ENCODE results near the gene ARHGDIB. TPM values are rescaled to one million over a fixed set of nuclear protein-coding genes. Genes with fewer than 3 reads are reported as not detected.

The ARHGDIB gene
- total RNA-seq, 1 experiment from 2014 or later = 7.7 TPM

DNA sequence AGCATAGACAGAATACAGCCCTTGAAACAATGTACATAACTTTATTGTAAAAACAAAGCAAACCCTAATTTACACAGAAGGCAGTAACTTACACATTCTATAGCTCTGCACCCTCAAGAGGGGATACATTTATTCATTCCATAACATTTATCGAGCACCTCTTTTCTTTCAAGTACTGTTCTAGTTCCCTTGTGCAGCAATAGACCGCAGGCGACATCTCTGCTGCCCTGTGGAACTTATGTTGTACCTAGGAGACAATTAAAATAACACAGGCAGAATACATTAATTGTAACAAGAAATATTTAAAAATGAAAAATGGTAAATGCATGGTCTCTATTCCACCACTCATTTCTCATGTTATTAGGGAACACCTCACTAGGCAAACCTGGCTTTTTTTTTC, 1.4 kb upstream of the ARHGDIB start:
- Mint-ChIP-seq H3K36me3 (ENCODE audit: insufficient read depth, unreplicated experiment) (no peaks in the 10 kb centered on the region), H3K9me3 (ENCODE audit: unreplicated experiment) (no peaks in the 10 kb centered on the region), H3K4me3 (ENCODE audit: unreplicated experiment) (no peak overlapping the region), H3K4me1 (ENCODE audit: insufficient read depth, unreplicated experiment) (peaks cover 12% of the 10 kb centered on the region), H3K27ac (ENCODE audit: low read depth, unreplicated experiment) (no peak overlapping the region), H3K27me3 (ENCODE audit: insufficient read depth, unreplicated experiment) (no peaks in the 10 kb centered on the region)
- DNase-seq (ENCODE audit: unreplicated experiment) = no peak
- POLR2A ChIA-PET = interaction anchor here (0.7 kb wide), 1 partner anchor 16 kb away, joined by 3 read pairs; no protein-coding TSS in a partner anchor
- no TSS peak for BruUV-seq (replicated peaks)
- TF ChIP-seq, protein P1, sequence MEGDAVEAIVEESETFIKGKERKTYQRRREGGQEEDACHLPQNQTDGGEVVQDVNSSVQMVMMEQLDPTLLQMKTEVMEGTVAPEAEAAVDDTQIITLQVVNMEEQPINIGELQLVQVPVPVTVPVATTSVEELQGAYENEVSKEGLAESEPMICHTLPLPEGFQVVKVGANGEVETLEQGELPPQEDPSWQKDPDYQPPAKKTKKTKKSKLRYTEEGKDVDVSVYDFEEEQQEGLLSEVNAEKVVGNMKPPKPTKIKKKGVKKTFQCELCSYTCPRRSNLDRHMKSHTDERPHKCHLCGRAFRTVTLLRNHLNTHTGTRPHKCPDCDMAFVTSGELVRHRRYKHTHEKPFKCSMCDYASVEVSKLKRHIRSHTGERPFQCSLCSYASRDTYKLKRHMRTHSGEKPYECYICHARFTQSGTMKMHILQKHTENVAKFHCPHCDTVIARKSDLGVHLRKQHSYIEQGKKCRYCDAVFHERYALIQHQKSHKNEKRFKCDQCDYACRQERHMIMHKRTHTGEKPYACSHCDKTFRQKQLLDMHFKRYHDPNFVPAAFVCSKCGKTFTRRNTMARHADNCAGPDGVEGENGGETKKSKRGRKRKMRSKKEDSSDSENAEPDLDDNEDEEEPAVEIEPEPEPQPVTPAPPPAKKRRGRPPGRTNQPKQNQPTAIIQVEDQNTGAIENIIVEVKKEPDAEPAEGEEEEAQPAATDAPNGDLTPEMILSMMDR (IDR thresholded peaks at IDR 0.05; ENCODE audit: unreplicated experiment) = no peak
- CTCF ChIA-PET = interaction anchor here (0.7 kb wide), 1 partner anchor 259 kb away, joined by 3 read pairs; no protein-coding TSS in a partner anchor
- intact Hi-C loops (cut with micrococcal nuclease) = no loop called here

DNA sequence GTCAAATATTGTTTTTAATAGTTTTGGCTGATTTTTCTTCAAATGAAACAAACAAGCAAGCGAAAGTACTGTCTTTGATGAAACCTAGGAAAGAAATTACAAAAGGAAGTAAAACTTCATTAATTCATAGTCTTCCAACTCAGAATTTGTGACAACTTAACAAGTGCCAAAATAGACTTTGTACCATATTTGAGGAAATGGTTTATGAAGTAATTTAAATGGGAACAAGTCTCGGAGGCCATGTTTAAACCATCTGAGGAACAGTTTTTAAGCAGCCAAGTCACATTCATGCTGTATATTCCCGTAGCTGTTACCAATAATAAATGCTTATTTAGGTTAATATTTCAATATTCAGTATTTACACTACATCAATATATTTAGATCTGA, 745 bp upstream of the ARHGDIB start:
- no TSS peak for BruUV-seq (replicated peaks)
- no peaks in the 10 kb centered on the region for H3K36me3 Mint-ChIP-seq (ENCODE audit: insufficient read depth, unreplicated experiment)
- ChIA-PET CTCF (interaction anchor here (0.5 kb wide), 1 partner anchor 14 kb away, joined by 4 read pairs; no protein-coding TSS in a partner anchor), POLR2A (interaction anchor here (0.8 to 1.0 kb wide), 3 partner anchors 12 to 158 kb away, joined by 3 read pairs; partner anchors contain the start of gene C12orf60)
- no peaks in the 10 kb centered on the region for H3K9me3 Mint-ChIP-seq (ENCODE audit: unreplicated experiment)
- H3K27me3 Mint-ChIP-seq (ENCODE audit: insufficient read depth, unreplicated experiment) = no peaks in the 10 kb centered on the region
- no peak for DNase-seq (ENCODE audit: unreplicated experiment)
- TF ChIP-seq, protein P1 (IDR thresholded peaks at IDR 0.05; ENCODE audit: unreplicated experiment) = no peak
- H3K27ac Mint-ChIP-seq (ENCODE audit: low read depth, unreplicated experiment) = no peak overlapping the region
- intact Hi-C loops (cut with micrococcal nuclease) = no loop called here
- H3K4me3 Mint-ChIP-seq (ENCODE audit: unreplicated experiment) = no peak overlapping the region
- H3K4me1 Mint-ChIP-seq (ENCODE audit: insufficient read depth, unreplicated experiment) = peaks cover 17% of the 10 kb centered on the region

DNA sequence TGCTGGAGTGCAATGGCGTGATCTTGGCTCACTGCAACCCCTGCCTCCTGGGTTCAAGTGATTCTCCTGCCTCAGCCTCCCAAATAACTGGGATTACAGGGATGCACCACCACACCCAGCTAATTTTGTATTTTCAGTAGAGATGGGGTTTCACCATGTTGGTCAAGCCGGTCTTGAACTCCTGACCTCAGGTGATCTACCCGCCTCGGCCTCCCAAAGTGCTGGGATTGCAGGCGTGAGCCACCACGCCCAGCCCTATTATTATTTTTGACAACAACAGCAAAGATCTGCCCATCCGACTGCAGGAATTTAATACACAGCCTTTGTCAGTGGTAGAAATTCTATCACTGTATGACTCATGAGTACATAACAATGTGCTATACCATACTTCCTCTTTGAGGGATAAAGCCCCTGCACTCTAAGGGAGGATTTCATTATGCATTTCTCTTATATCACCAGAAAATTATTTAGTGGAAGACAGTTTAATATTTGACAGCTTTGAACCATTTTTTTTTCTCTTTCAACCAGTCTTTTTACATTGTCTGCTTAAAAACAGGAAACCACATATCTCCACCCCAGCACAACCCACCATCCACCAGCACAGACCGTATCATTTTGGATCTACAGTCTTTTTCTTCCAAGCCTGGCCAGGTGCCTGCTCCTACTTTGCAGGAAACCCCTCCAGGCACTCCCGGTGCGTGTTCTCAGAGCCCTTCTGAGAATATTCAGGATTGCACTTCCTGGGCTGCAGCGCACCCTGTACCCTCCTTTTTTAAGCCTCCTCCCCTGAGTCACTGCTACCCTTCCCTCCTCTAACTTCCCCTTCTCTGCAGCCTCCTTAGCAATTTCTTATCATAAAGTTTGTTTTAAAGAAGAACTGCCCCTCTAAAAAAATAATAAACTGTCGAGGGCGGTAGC, 594 bp downstream of the ARHGDIB start:
- POLR2A ChIA-PET = interaction anchor here (0.8 kb wide), 1 partner anchor 58 kb away, joined by 4 read pairs; no protein-coding TSS in a partner anchor
- Mint-ChIP-seq H3K4me1 (ENCODE audit: insufficient read depth, unreplicated experiment) (peaks cover 17% of the 10 kb centered on the region), H3K27me3 (ENCODE audit: insufficient read depth, unreplicated experiment) (no peaks in the 10 kb centered on the region), H3K9me3 (ENCODE audit: unreplicated experiment) (no peaks in the 10 kb centered on the region), H3K4me3 (ENCODE audit: unreplicated experiment) (peak overlapping the region; percentile 77), H3K36me3 (ENCODE audit: insufficient read depth, unreplicated experiment) (no peaks in the 10 kb centered on the region), H3K27ac (ENCODE audit: low read depth, unreplicated experiment) (peak overlapping the region; percentile 88)
- CTCF ChIA-PET = interaction anchor here (0.7 kb wide), 1 partner anchor 110 kb away, joined by 4 read pairs; no protein-coding TSS in a partner anchor
- DNase-seq (ENCODE audit: unreplicated experiment) = peak; percentile 76
- TF ChIP-seq, protein P1 (IDR thresholded peaks at IDR 0.05; ENCODE audit: unreplicated experiment) = no peak
- no TSS peak for BruUV-seq (replicated peaks)
- intact Hi-C loops (cut with micrococcal nuclease) = no loop called here

DNA sequence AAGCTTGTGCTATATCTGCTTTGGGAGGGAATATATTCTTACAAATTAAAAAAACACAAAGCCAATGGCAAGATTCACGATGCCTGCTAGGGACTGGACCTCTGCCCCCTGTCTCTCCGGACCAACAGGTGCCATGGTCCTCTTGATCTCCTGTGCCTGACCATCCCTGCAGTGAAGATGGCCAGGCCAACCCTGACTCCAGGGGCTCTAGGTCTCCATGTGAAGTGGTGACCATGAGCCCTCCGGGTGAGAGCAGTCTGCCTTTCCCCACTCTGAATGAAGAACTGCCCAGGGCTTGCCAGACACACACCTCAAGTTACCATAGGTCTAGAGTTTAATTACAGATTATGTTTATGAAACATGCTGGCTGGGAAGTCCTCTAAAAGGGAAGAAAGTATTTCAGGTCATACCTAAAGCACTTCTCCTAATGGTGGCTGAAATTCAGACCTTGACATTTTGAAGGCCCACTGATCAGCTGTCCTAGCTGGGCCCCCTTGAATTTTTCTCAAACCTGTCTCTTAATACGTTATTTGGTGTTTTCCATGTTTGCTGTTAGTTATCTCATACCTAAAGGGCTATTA, 1.4 kb downstream of the ARHGDIB start:
- no peaks in the 10 kb centered on the region for H3K27me3 Mint-ChIP-seq (ENCODE audit: insufficient read depth, unreplicated experiment)
- H3K27ac Mint-ChIP-seq (ENCODE audit: low read depth, unreplicated experiment) = no peak overlapping the region
- H3K36me3 Mint-ChIP-seq (ENCODE audit: insufficient read depth, unreplicated experiment) = no peaks in the 10 kb centered on the region
- H3K4me3 Mint-ChIP-seq (ENCODE audit: unreplicated experiment) = no peak overlapping the region
- peaks cover 17% of the 10 kb centered on the region for H3K4me1 Mint-ChIP-seq (ENCODE audit: insufficient read depth, unreplicated experiment)
- H3K9me3 Mint-ChIP-seq (ENCODE audit: unreplicated experiment) = no peaks in the 10 kb centered on the region
- TF ChIP-seq, protein P1 (IDR thresholded peaks at IDR 0.05; ENCODE audit: unreplicated experiment) = no peak
- BruUV-seq (replicated peaks) = no TSS peak
- ChIA-PET POLR2A (interaction anchor here (0.8 kb wide), 1 partner anchor 57 kb away, joined by 4 read pairs; no protein-coding TSS in a partner anchor), CTCF (interaction anchor here (0.7 kb wide), 1 partner anchor 107 kb away, joined by 3 read pairs; no protein-coding TSS in a partner anchor)
- no peak for DNase-seq (ENCODE audit: unreplicated experiment)
- intact Hi-C loops (cut with micrococcal nuclease) = no loop called here

Data from MCF 10A (cell line).